ENCODE data around the gene SLC30A5.
"Not testable (repeated sequence)": the region's sequence is repeated elsewhere in the genome, so short reads cannot be mapped to it uniquely, and the experiment has no call there.

SLC30A5 gene

GRCh38 chr5:69093771-69094482, at the start of gene SLC30A5:
Gene SLC30A5, plus strand, starts transcription at chr5:69094014. Its CDS starts 242 bp downstream, at chr5:69094256.
- Histone ChIP-seq H3K36me3 (no peaks in the 10 kb centered on the region), H3K4me3 (ENCODE audit: low read depth in 1 of 2, low read length in 1 of 2) (peak within 1 kb of the TSS; percentile 71 to 88), H3K9me3 (no peaks in the 10 kb centered on the region), H3K4me1 (ENCODE audit: control insufficient read depth in 1 of 2, insufficient read depth in 1 of 2, low read depth in 1 of 2, low read length in 1 of 2) (peaks cover 7 to 13% of the 10 kb centered on the region in 2 experiments), H3K27me3 (no peaks in the 10 kb centered on the region), H3K27ac (peak within 1 kb of the TSS; percentile 90)
- TF ChIP-seq CTCF (IDR thresholded peaks at IDR 0.05): peak; percentile 99

GRCh38 chr5:69045213-69045612, 48.6 kb upstream of the SLC30A5 start:
- not testable (repeated sequence) for H3K27me3 ChIP-seq

GRCh38 chr5:69046375-69046957, 47.3 kb upstream of the SLC30A5 start:
- no peaks in the 10 kb centered on the region for H3K36me3 ChIP-seq
- peaks cover 7% of the 10 kb centered on the region in 2 experiments for H3K4me1 ChIP-seq (ENCODE audit: control insufficient read depth in 1 of 2, insufficient read depth in 1 of 2, low read depth in 1 of 2, low read length in 1 of 2)
- no peak for TF ChIP-seq CTCF (IDR thresholded peaks at IDR 0.05)
- no peaks in the 10 kb centered on the region for H3K27me3 ChIP-seq
- H3K4me3 ChIP-seq (ENCODE audit: low read depth in 1 of 2, low read length in 1 of 2): no peak overlapping the region
- no peaks in the 10 kb centered on the region for H3K9me3 ChIP-seq
- H3K27ac ChIP-seq: no peak overlapping the region

More at GRCh38 chr5:69045213-69045612, 48.6 kb upstream of the SLC30A5 start:
- not testable (repeated sequence) for H3K36me3 ChIP-seq; H3K27ac ChIP-seq; H3K9me3 ChIP-seq; H3K4me1 ChIP-seq (ENCODE audit: control insufficient read depth in 1 of 2, insufficient read depth in 1 of 2, low read depth in 1 of 2, low read length in 1 of 2); H3K4me3 ChIP-seq (ENCODE audit: low read depth in 1 of 2, low read length in 1 of 2)

GRCh38 chr5:69048230-69048629, 45.6 kb upstream of the SLC30A5 start:
- no peak for TF ChIP-seq CTCF (IDR thresholded peaks at IDR 0.05)

GRCh38 chr5:69049151-69049550, 44.7 kb upstream of the SLC30A5 start:
- Histone ChIP-seq H3K27ac (no peak overlapping the region), H3K27me3 (no peaks in the 10 kb centered on the region), H3K4me1 (ENCODE audit: control insufficient read depth in 1 of 2, insufficient read depth in 1 of 2, low read depth in 1 of 2, low read length in 1 of 2) (no peaks in the 10 kb centered on the region), H3K4me3 (ENCODE audit: low read depth in 1 of 2, low read length in 1 of 2) (no peak overlapping the region), H3K9me3 (no peaks in the 10 kb centered on the region), H3K36me3 (no peaks in the 10 kb centered on the region)
- no peak for TF ChIP-seq CTCF (IDR thresholded peaks at IDR 0.05)

More at GRCh38 chr5:69048230-69048629, 45.6 kb upstream of the SLC30A5 start:
- H3K27ac ChIP-seq: no peak overlapping the region
- no peak overlapping the region for H3K4me3 ChIP-seq (ENCODE audit: low read depth in 1 of 2, low read length in 1 of 2)
- H3K9me3 ChIP-seq: no peaks in the 10 kb centered on the region
- H3K4me1 ChIP-seq (ENCODE audit: control insufficient read depth in 1 of 2, insufficient read depth in 1 of 2, low read depth in 1 of 2, low read length in 1 of 2): peaks cover 4% of the 10 kb centered on the region in 2 experiments
- no peaks in the 10 kb centered on the region for H3K36me3 ChIP-seq
- H3K27me3 ChIP-seq: no peaks in the 10 kb centered on the region

GRCh38 chr5:69049796-69050195, 44.0 kb upstream of the SLC30A5 start:
- Histone ChIP-seq H3K27me3 (no peaks in the 10 kb centered on the region), H3K36me3 (no peaks in the 10 kb centered on the region), H3K4me3 (ENCODE audit: low read depth in 1 of 2, low read length in 1 of 2) (no peak overlapping the region), H3K27ac (no peak overlapping the region), H3K4me1 (ENCODE audit: control insufficient read depth in 1 of 2, insufficient read depth in 1 of 2, low read depth in 1 of 2, low read length in 1 of 2) (no peaks in the 10 kb centered on the region), H3K9me3 (no peaks in the 10 kb centered on the region)
- no peak for TF ChIP-seq CTCF (IDR thresholded peaks at IDR 0.05)
